Measurements from ENCODE around the gene MYH7. TPM values are rescaled to one million over a fixed set of nuclear protein-coding genes. Genes with fewer than 3 reads are reported as not detected.

The MYH7 gene
- total RNA-seq, 1 donor from 2014 or later, result not detected

DNA sequence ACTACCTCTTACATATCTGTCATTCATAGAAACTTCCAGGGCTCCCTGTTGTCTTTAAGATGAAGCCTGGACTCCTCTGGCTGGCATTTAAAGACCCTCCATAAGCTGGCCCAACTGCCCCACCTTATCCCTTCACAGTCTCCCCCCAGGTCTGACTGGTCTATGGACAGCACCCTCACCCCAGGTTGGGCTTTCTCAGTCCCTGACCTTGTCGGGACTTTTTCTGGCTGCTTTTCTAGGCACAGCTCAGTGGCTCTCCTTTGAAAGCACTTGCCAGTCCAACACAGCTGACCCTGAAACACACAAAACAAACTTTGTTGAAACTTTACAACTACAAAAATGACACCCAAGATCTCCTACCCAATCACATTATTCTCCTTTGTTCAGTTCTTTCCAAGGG lies 13.9 kb upstream of the MYH7 start:
- H3K4me1 Mint-ChIP-seq (ENCODE audit: low read depth, unreplicated experiment), result no peaks in the 10 kb centered on the region
- H3K36me3 Mint-ChIP-seq (ENCODE audit: unreplicated experiment), result no peaks in the 10 kb centered on the region
- H3K27ac Mint-ChIP-seq (ENCODE audit: unreplicated experiment), result no peak overlapping the region
- H3K9me3 Mint-ChIP-seq (ENCODE audit: unreplicated experiment), result no peaks in the 10 kb centered on the region
- H3K4me3 Mint-ChIP-seq (ENCODE audit: unreplicated experiment), result no peak overlapping the region
- no peaks in the 10 kb centered on the region for H3K27me3 Mint-ChIP-seq (ENCODE audit: unreplicated experiment)
- no peak for DNase-seq
- TF ChIP-seq CTCF (IDR thresholded peaks at IDR 0.05; ENCODE audit: partially characterized antibody, unreplicated experiment), result no peak

- Mint-ChIP-seq H3K9me3 (ENCODE audit: unreplicated experiment) (peaks cover 3% of the 10 kb centered on the region), H3K27me3 (ENCODE audit: unreplicated experiment) (peaks cover 2% of the 10 kb centered on the region), H3K4me1 (ENCODE audit: low read depth, unreplicated experiment) (no peaks in the 10 kb centered on the region), H3K4me3 (ENCODE audit: unreplicated experiment) (no peak overlapping the region), H3K27ac (ENCODE audit: unreplicated experiment) (no peak overlapping the region), H3K36me3 (ENCODE audit: unreplicated experiment) (no peaks in the 10 kb centered on the region)
- no peak for TF ChIP-seq CTCF (IDR thresholded peaks at IDR 0.05; ENCODE audit: partially characterized antibody, unreplicated experiment)
- DNase-seq, result no peak
Observed at GRCh38 chr14:23447361-23448350, 12.2 kb upstream of the MYH7 start.

- Mint-ChIP-seq H3K27me3 (ENCODE audit: unreplicated experiment) (peaks cover 6% of the 10 kb centered on the region), H3K9me3 (ENCODE audit: unreplicated experiment) (peaks cover 3% of the 10 kb centered on the region), H3K36me3 (ENCODE audit: unreplicated experiment) (no peaks in the 10 kb centered on the region), H3K4me1 (ENCODE audit: low read depth, unreplicated experiment) (no peaks in the 10 kb centered on the region), H3K27ac (ENCODE audit: unreplicated experiment) (no peak overlapping the region), H3K4me3 (ENCODE audit: unreplicated experiment) (no peak overlapping the region)
- DNase-seq, result no peak
- TF ChIP-seq CTCF (IDR thresholded peaks at IDR 0.05; ENCODE audit: partially characterized antibody, unreplicated experiment), result no peak
Observed at GRCh38 chr14:23446291-23446851, 10.9 kb upstream of the MYH7 start.

GRCh38 chr14:23445773-23446172 lies 10.3 kb upstream of the MYH7 start:
- H3K36me3 Mint-ChIP-seq (ENCODE audit: unreplicated experiment), result no peaks in the 10 kb centered on the region
- H3K9me3 Mint-ChIP-seq (ENCODE audit: unreplicated experiment), result peaks cover 3% of the 10 kb centered on the region
- no peak for TF ChIP-seq CTCF (IDR thresholded peaks at IDR 0.05; ENCODE audit: partially characterized antibody, unreplicated experiment)
- no peaks in the 10 kb centered on the region for H3K4me1 Mint-ChIP-seq (ENCODE audit: low read depth, unreplicated experiment)
- no peak overlapping the region for H3K4me3 Mint-ChIP-seq (ENCODE audit: unreplicated experiment)
- no peak for DNase-seq
- H3K27me3 Mint-ChIP-seq (ENCODE audit: unreplicated experiment), result peaks cover 6% of the 10 kb centered on the region
- H3K27ac Mint-ChIP-seq (ENCODE audit: unreplicated experiment), result no peak overlapping the region

GRCh38 chr14:23444314-23444713 lies 8.9 kb upstream of the MYH7 start:
- H3K36me3 Mint-ChIP-seq (ENCODE audit: unreplicated experiment), result no peaks in the 10 kb centered on the region
- no peak for DNase-seq
- H3K27me3 Mint-ChIP-seq (ENCODE audit: unreplicated experiment), result peaks cover 6% of the 10 kb centered on the region
- no peak for TF ChIP-seq CTCF (IDR thresholded peaks at IDR 0.05; ENCODE audit: partially characterized antibody, unreplicated experiment)
- H3K4me1 Mint-ChIP-seq (ENCODE audit: low read depth, unreplicated experiment), result no peaks in the 10 kb centered on the region
- peaks cover 3% of the 10 kb centered on the region for H3K9me3 Mint-ChIP-seq (ENCODE audit: unreplicated experiment)
- H3K4me3 Mint-ChIP-seq (ENCODE audit: unreplicated experiment), result no peak overlapping the region
- no peak overlapping the region for H3K27ac Mint-ChIP-seq (ENCODE audit: unreplicated experiment)

All from glutamatergic neuron (in vitro differentiated cells).